ENCODE data around the gene TMC6.

- no peak for TF ChIP-seq CTCF (IDR thresholded peaks at IDR 0.05; ENCODE audit: low read depth, low read length, missing input control)
- TF ChIP-seq ATF3 (IDR thresholded peaks at IDR 0.05), result no peak
- no peak for TF ChIP-seq GABPA (IDR thresholded peaks at IDR 0.05 in 1 of 2, conservative IDR thresholded peaks at IDR 0.05 in 1 of 2)
- no peak for TF ChIP-seq RAD21 (IDR thresholded peaks at IDR 0.05)
Observed at GRCh38 chr17:78082988-78083387, 45.6 kb downstream of the TMC6 start.
